Measurements from ENCODE around the gene POGLUT2.
A peak's percentile ranks its signal among the peaks of the same experiment; 100 is the strongest.
"Not testable (repeated sequence)": the region's sequence is repeated elsewhere in the genome, so short reads cannot be mapped to it uniquely, and the experiment has no call there.

POGLUT2 gene

GRCh38 chr13:102805680-102806079, 6.9 kb upstream of the POGLUT2 start:
- no peak for DNase-seq

- peak; percentile 89 for DNase-seq
These were observed 1.6 kb upstream of the POGLUT2 start for GRCh38 chr13:102800145-102801041.

GRCh38 chr13:102799426-102800144, 809 bp upstream of the POGLUT2 start:
- DNase-seq = no peak

GRCh38 chr13:102793611-102794355, 5.0 kb downstream of the POGLUT2 start:
- no peak for DNase-seq

GRCh38 chr13:102792396-102792795, 6.4 kb downstream of the POGLUT2 start:
- no peak for DNase-seq

GRCh38 chr13:102788683-102789082, 10.1 kb downstream of the POGLUT2 start:
- no peak for DNase-seq

GRCh38 chr13:102784483-102784882, 14.3 kb downstream of the POGLUT2 start:
- DNase-seq = no peak

- DNase-seq = no peak
These were observed 17.2 kb downstream of the POGLUT2 start for GRCh38 chr13:102781591-102781990.

GRCh38 chr13:102780656-102781055, 18.1 kb downstream of the POGLUT2 start:
- DNase-seq = not testable (repeated sequence)

GRCh38 chr13:102779436-102780159, 19.2 kb downstream of the POGLUT2 start:
- peak; percentile 48 for DNase-seq

GRCh38 chr13:102777736-102778135, 21.0 kb downstream of the POGLUT2 start:
- DNase-seq = no peak

GRCh38 chr13:102776271-102776670, 22.5 kb downstream of the POGLUT2 start:
- DNase-seq = no peak

- DNase-seq = no peak
These were observed 23.9 kb downstream of the POGLUT2 start for GRCh38 chr13:102774591-102775520.

GRCh38 chr13:102774214-102774568, 24.6 kb downstream of the POGLUT2 start:
- no peak for DNase-seq

- DNase-seq = peak; percentile 90
These were observed 25.1 kb downstream of the POGLUT2 start, which contains the start of gene TEX30 for GRCh38 chr13:102773441-102774213. TEX30 (minus strand) TSS chr13:102773786; CDS start chr13:102770026, 3,760 bp downstream.

GRCh38 chr13:102772042-102772425, 26.7 kb downstream of the POGLUT2 start:
- DNase-seq = no peak

- DNase-seq = no peak
These were observed 27.3 kb downstream of the POGLUT2 start for GRCh38 chr13:102771298-102772041.

GRCh38 chr13:102770435-102770834, 28.3 kb downstream of the POGLUT2 start:
- no peak for DNase-seq

GRCh38 chr13:102769679-102770078, 29.1 kb downstream of the POGLUT2 start:
- DNase-seq = no peak

GRCh38 chr13:102768909-102769308, 29.9 kb downstream of the POGLUT2 start:
- no peak for DNase-seq
